Measurements from ENCODE around the gene KCNN1. TPM values are rescaled to one million over a fixed set of nuclear protein-coding genes. Genes with fewer than 3 reads are reported as not detected.

KCNN1 gene
- total and polyA plus RNA-seq, 2 experiments from 2014 or later, result 2.2 to 29.8 TPM

- H3K4me3 ChIP-seq, result peak overlapping the region; percentile 79
- ATAC-seq (peak; percentile 4), DNase-seq (ENCODE audit: low spot score) (peak; percentile 63)
- Mint-ChIP-seq H3K36me3 (ENCODE audit: low read depth) (no peaks in the 10 kb centered on the region; the same call in 2 of the 3 replicates), H3K9me3 (no peaks in the 10 kb centered on the region), H3K27ac (peak overlapping the region; percentile 85), H3K27me3 (ENCODE audit: insufficient read depth, low read depth, poor library complexity) (peaks cover 57% of the 10 kb centered on the region), H3K4me1 (peaks cover 30% of the 10 kb centered on the region), H3K4me3 (peak overlapping the region; percentile 78)
- H3K27ac ChIP-seq (ENCODE audit: low read depth), result peak overlapping the region; percentile 98
- peak overlapping the region; percentile 90; the same call in 1 of the 2 replicates for H2AFZ ChIP-seq
- no peaks in the 10 kb centered on the region for H4K20me1 ChIP-seq (replicated peaks; ENCODE audit: insufficient read depth)
- H3K4me1 ChIP-seq (ENCODE audit: insufficient read depth), result peaks cover 22% of the 10 kb centered on the region; the same call in 1 of the 2 replicates
- peaks cover 36% of the 10 kb centered on the region for H3K27me3 ChIP-seq (ENCODE audit: insufficient read depth)
- H3K4me2 ChIP-seq, result peak overlapping the region; percentile 93
- TF ChIP-seq NANOG (IDR thresholded peaks at IDR 0.05; ENCODE audit: borderline replicate concordance), result no peak
- TF ChIP-seq CREB1 (CRISPR knock-in tag; IDR thresholded peaks at IDR 0.05; ENCODE audit: low read depth), result no peak
- TF ChIP-seq EZH2phosphoT487 (IDR thresholded peaks at IDR 0.05; ENCODE audit: unreplicated experiment), result no peak
- TF ChIP-seq JUNB (IDR thresholded peaks at IDR 0.05; ENCODE audit: unreplicated experiment), result no peak
- TF ChIP-seq ETS1 (IDR thresholded peaks at IDR 0.05), result no peak
- TF ChIP-seq REST (IDR thresholded peaks at IDR 0.05; ENCODE audit: unreplicated experiment), result no peak
- TF ChIP-seq STAT1 (IDR thresholded peaks at IDR 0.05; ENCODE audit: unreplicated experiment), result no peak
- TF ChIP-seq ZNF331 (CRISPR knock-in tag; IDR thresholded peaks at IDR 0.05; ENCODE audit: low read depth), result no peak
- no peaks in the 10 kb centered on the region for H3K36me3 ChIP-seq (ENCODE audit: insufficient read depth)
- H3F3A ChIP-seq (replicated peaks; ENCODE audit: low read depth), result peaks cover 19% of the 10 kb centered on the region
- no peaks in the 10 kb centered on the region for H3K9me2 ChIP-seq (ENCODE audit: insufficient read depth)
- no peaks in the 10 kb centered on the region for H3K79me2 ChIP-seq (replicated peaks; ENCODE audit: insufficient read depth)
Measured at GRCh38 chr19:17946965-17947784, 19.7 kb upstream of the KCNN1 start.

- Histone ChIP-seq H3K9me2 (ENCODE audit: insufficient read depth) (no peaks in the 10 kb centered on the region), H3K36me3 (ENCODE audit: insufficient read depth) (no peaks in the 10 kb centered on the region), H3F3A (replicated peaks; ENCODE audit: low read depth) (peaks cover 19% of the 10 kb centered on the region), H3K4me2 (peak overlapping the region; percentile 94; the same call in 1 of the 2 replicates), H3K4me3 (peak overlapping the region; percentile 72), H3K27ac (ENCODE audit: low read depth) (no peak overlapping the region), H3K27me3 (ENCODE audit: insufficient read depth) (peaks cover 44% of the 10 kb centered on the region), H3K4me1 (ENCODE audit: insufficient read depth) (peaks cover 25% of the 10 kb centered on the region; the same call in 1 of the 2 replicates), H4K20me1 (replicated peaks; ENCODE audit: insufficient read depth) (no peaks in the 10 kb centered on the region), H2AFZ (no peak overlapping the region), H3K79me2 (replicated peaks; ENCODE audit: insufficient read depth) (no peaks in the 10 kb centered on the region)
- Mint-ChIP-seq H3K4me3 (peak overlapping the region; percentile 76; the same call in 2 of the 3 replicates), H3K27ac (no peak overlapping the region), H3K27me3 (ENCODE audit: insufficient read depth, low read depth, poor library complexity) (peaks cover 62% of the 10 kb centered on the region), H3K4me1 (peaks cover 27% of the 10 kb centered on the region), H3K9me3 (no peaks in the 10 kb centered on the region), H3K36me3 (ENCODE audit: low read depth) (no peaks in the 10 kb centered on the region; the same call in 2 of the 3 replicates)
- DNase-seq (ENCODE audit: low spot score), result peak; percentile 95
- peak; percentile 1 for ATAC-seq
- TF ChIP-seq EZH2phosphoT487 (IDR thresholded peaks at IDR 0.05; ENCODE audit: unreplicated experiment), result no peak
Measured at GRCh38 chr19:17947815-17948513, 18.9 kb upstream of the KCNN1 start.
